HUES6 (cell line): ENCODE results near the gene NAT16.
"Not testable (repeated sequence)": the region's sequence is repeated elsewhere in the genome, so short reads cannot be mapped to it uniquely, and the experiment has no call there.

ENCODE experiments used
- H3K27ac ChIP-seq: 2 replicates; pipeline ENCODE4 v1.7.0; 2013; ENCODE audit warnings: low read depth, mild to moderate bottlenecking, low read length, inconsistent platforms
- H3K27me3 ChIP-seq: 2 replicates; pipeline ENCODE4 v1.6.1; 2013; ENCODE audit warnings: low read length; ENCODE audit not compliant: control insufficient read depth, insufficient read depth
- H3K36me3 ChIP-seq: 2 replicates; pipeline ENCODE4 v1.6.1; 2013; ENCODE audit warnings: low read length; ENCODE audit not compliant: control insufficient read depth, insufficient read depth
- H3K4me1 ChIP-seq: 2 replicates; pipeline ENCODE4 v1.6.1; 2013; ENCODE audit warnings: low read length; ENCODE audit not compliant: control insufficient read depth, insufficient read depth
- H3K4me3 ChIP-seq: 2 replicates; pipeline ENCODE4 v1.5.1; 2013; ENCODE audit warnings: low read depth, low read length
- H3K9ac ChIP-seq: one replicate; pipeline ENCODE4 v1.6.1; 2013; ENCODE audit warnings: mild to moderate bottlenecking, low read length
- H3K9me3 ChIP-seq: 2 replicates; pipeline ENCODE4 v1.6.1; 2013; ENCODE audit warnings: low read depth, low read length; ENCODE audit not compliant: control insufficient read depth, insufficient read depth

The NAT16 gene

DNA sequence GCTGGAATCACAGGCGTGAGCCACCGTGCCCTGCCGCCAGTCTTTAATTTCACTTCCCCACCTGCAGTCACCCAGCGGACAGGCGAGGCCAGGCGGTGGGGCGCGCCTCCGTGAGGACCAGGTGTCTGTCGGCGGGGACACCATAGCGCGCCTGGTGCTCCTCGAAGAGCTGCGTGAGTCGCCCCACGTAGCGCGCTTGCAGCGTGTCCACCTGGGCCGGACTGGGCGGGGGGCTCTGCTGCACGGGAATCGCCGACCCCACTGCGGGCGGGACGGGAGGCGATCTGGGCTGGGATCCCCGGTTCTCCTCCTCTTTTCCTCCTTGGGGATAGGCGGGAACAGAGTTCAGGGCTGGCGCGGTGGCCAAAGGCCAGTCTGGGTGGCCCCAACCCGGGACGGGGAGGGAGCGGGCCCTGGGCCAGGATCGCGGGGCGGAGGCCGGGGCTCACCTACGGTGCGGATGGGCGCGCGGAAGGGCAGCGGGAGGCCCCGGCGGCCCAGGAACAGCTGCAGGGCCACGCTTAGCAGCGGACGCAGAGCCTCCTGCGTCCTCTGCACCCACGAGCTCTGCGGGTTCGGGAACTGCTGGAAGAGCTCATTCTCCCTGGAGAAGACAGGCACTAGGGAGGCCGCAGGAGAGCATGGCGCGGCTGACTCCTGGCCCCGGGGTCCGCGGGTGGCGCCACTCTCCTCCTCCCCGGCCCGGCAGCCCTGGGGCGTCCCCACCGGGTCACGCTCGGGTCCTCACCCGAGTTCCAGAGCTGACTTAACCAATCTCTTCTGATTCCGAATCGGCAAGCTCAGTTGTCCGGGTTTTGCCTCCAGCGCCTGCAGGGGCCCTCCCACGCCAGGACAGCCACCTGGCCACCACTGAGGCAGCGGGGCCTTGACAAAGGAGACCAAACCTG is 21.9 kb upstream of the NAT16 start:
- H3K27me3 ChIP-seq, result peaks cover 15% of the 10 kb centered on the region; the same call in 1 of the 2 replicates
- H3K27ac ChIP-seq, result no peak overlapping the region
- H3K36me3 ChIP-seq, result peaks cover 8% of the 10 kb centered on the region
- peak overlapping the region; percentile 64 for H3K4me3 ChIP-seq
- peaks cover 16% of the 10 kb centered on the region for H3K4me1 ChIP-seq
- peak overlapping the region; percentile 17 for H3K9ac ChIP-seq
- H3K9me3 ChIP-seq, result no peaks in the 10 kb centered on the region

DNA sequence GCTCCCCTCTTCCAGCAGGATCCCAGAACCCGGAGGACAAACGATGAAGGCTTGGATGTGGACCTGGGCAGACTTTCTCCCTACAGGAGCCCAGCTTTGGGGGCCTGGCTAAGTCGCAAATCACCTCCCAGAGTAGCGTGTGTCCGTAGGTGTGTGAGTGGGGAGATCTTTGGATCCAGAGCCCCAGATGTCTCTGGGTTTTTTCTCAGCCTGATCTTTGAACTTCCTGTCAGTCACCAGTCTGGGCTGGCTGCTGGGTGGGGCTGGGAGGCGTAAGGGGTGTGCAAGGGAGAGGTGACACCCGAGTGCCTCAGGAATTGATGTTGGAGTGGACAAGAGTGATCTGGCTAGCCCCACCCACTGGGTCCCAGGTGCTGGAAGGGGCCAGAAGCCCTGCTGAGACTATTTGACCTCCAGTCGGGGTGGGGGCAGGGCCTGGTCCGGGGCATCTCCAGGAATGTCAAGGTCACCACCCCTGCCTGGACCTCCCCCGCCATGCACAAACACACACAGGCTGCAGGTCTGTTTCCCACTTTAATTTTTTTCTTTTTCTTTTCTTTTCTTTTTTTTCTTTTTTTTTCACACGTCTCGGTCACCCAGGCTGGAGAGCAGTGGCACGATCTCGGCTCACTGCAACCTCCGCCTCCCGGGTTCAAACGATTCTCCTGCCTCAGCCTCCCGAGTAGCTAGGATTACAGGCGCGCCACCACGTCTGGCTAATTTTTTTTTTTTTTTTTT is 20.9 kb upstream of the NAT16 start, which contains the start of gene MOGAT3:
Gene MOGAT3 (minus strand): TSS at position 175 of the 738 bp plus-strand sequence. CDS start 182 bp downstream, outside the sequence.
- Histone ChIP-seq H3K9ac (peak within 1 kb of the TSS; percentile 17), H3K27ac (no peak within 1 kb of the TSS; the same call in 1 of the 2 replicates), H3K36me3 (peaks cover 1% of the 10 kb centered on the region), H3K9me3 (no peaks in the 10 kb centered on the region), H3K4me1 (peaks cover 16% of the 10 kb centered on the region), H3K4me3 (peak within 1 kb of the TSS; percentile 64), H3K27me3 (peaks cover 15% of the 10 kb centered on the region; the same call in 1 of the 2 replicates)

DNA sequence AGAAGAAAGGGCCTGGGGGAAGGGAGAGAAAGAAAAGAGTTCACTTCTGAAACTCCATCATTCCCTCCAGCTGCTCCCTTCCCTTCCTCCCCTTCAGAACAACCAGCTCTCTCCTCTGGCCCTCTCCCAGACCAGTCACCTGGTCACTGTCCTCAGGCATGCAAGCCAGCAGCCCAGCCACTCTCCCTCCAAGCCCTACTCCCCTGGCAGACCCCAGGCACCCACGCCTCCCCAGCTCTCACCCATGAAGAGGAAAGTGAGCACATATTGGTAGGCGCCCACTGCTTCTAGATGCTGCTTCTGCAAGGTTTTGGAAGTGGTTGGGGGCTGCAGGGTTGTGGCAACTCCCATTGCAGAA is 20.4 kb upstream of the NAT16 start:
- peaks cover 15% of the 10 kb centered on the region; the same call in 1 of the 2 replicates for H3K27me3 ChIP-seq
- no peaks in the 10 kb centered on the region for H3K9me3 ChIP-seq
- no peak overlapping the region for H3K4me3 ChIP-seq
- H3K9ac ChIP-seq, result no peak overlapping the region
- peaks cover 16% of the 10 kb centered on the region for H3K4me1 ChIP-seq
- H3K36me3 ChIP-seq, result no peaks in the 10 kb centered on the region
- H3K27ac ChIP-seq, result no peak overlapping the region; the same call in 1 of the 2 replicates

DNA sequence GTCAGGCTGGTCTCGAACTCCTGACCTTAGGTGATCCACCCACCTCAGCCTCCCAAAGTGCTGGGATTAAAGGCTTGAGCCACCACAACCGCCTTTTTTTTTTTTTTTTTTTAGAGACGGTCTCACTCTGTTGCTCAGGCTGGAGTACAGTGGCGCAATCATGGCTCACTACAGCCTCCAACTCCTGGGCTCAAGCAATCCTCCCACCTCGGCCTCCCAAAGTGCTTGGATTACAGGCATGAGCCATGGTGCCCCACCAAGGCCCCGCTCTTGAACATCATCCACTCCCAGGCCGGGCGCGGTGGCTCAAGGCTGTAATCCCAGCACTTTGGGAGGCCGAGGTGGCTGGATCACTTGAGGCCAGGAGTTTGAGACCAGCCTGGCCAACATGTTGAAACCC is 19.4 kb upstream of the NAT16 start:
- not testable (repeated sequence) for H3K9ac ChIP-seq, H3K4me3 ChIP-seq, H3K36me3 ChIP-seq, H3K9me3 ChIP-seq, H3K27ac ChIP-seq
- peaks cover 16% of the 10 kb centered on the region for H3K4me1 ChIP-seq
- peaks cover 15% of the 10 kb centered on the region; the same call in 1 of the 2 replicates for H3K27me3 ChIP-seq

DNA sequence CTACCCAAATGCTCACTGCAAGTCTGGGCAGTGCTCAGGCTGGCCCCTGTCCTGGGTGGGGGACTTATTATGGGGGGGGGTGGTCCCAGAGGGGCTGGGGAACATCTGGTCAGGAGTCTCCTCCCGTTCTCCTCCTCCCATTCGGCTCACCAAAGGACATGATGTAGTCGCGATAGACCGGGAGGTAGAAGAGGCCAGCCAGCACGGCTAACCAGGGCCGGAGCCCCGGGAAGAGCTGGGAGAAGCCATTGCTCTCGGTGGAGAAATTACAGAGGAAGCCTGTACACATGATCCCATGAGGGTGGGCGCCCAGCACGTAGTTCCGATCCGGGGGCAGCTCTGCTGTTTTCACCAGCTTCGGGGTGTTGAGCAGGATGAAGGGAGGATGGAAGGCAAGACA is 18.4 kb upstream of the NAT16 start:
- Histone ChIP-seq H3K27me3 (peaks cover 15% of the 10 kb centered on the region; the same call in 1 of the 2 replicates), H3K4me1 (peaks cover 16% of the 10 kb centered on the region)

DNA sequence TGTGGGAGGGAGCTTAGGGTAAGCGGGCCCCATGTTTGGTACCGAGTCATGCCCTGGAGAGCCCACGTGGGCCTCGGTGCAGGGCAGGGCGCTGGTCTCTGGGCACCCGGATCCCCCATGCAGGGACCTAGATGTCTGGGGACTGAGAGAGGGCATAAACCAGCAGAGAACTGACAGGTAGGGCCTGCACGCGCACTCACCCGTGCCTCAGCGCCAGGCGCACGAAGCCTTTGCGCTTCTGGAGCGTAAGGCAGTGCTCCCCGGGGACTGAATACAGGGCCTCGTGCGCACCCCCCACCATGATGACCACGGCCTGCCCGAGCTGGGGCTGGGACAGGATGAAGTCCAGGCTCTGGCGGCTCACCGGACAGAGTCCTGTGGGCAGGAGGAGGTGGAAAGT is 17.9 kb upstream of the NAT16 start:
- Histone ChIP-seq H3K9ac (no peak overlapping the region), H3K36me3 (no peaks in the 10 kb centered on the region), H3K4me3 (no peak overlapping the region), H3K27me3 (peaks cover 15% of the 10 kb centered on the region; the same call in 1 of the 2 replicates), H3K9me3 (no peaks in the 10 kb centered on the region), H3K27ac (no peak overlapping the region), H3K4me1 (peaks cover 16% of the 10 kb centered on the region)

More for the DNA sequence above, 18.4 kb upstream of the NAT16 start:
- Histone ChIP-seq H3K9me3 (no peaks in the 10 kb centered on the region), H3K27ac (no peak overlapping the region), H3K36me3 (no peaks in the 10 kb centered on the region), H3K9ac (no peak overlapping the region), H3K4me3 (no peak overlapping the region)

DNA sequence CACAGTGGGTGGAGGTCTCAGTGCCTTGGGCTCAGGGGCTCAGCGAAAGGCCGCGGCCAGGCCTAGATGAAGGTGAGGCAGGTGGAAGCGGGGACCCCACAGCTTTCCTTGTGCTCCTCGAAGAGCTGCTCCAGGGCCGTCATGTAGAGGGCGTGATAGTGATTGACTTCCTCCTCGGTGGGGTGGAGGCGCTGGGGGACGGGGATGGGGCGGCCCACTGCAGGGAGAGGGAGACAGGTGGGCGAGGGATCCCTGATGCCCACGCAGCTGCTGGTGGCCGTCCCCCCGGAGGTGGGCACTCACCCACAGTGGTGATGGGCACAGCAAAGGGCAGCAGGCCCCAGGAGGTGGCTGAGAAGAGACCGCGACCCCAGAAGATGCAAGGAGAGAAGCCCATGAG is 15.8 kb upstream of the NAT16 start:
- Histone ChIP-seq H3K9me3 (no peaks in the 10 kb centered on the region), H3K9ac (no peak overlapping the region), H3K4me1 (peaks cover 12% of the 10 kb centered on the region), H3K27ac (no peak overlapping the region), H3K27me3 (no peaks in the 10 kb centered on the region), H3K4me3 (no peak overlapping the region), H3K36me3 (no peaks in the 10 kb centered on the region)

DNA sequence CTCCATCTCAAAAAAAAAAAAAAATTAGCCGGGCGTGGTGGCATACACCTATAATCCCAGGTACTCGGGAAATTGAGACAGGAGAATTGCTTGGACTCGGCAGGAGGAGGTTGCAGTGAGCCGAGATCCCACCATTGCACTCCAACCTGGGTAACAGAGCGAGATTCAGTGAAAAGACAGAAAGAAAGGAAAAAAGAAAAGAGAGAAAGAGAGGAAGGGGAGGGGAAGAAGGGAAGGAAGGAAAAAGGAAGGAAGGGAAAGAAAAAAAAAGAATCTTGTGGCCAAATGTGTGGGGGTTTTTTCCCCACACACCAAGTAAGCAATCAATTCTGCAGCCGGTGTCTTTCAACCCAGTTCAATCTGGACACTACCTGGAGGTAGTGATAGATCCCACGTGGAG is 9.0 kb upstream of the NAT16 start:
- no peaks in the 10 kb centered on the region for H3K36me3 ChIP-seq
- no peaks in the 10 kb centered on the region for H3K27me3 ChIP-seq
- no peaks in the 10 kb centered on the region for H3K9me3 ChIP-seq
- H3K9ac ChIP-seq, result no peak overlapping the region
- H3K4me3 ChIP-seq, result no peak overlapping the region
- no peaks in the 10 kb centered on the region for H3K4me1 ChIP-seq
- H3K27ac ChIP-seq, result no peak overlapping the region

DNA sequence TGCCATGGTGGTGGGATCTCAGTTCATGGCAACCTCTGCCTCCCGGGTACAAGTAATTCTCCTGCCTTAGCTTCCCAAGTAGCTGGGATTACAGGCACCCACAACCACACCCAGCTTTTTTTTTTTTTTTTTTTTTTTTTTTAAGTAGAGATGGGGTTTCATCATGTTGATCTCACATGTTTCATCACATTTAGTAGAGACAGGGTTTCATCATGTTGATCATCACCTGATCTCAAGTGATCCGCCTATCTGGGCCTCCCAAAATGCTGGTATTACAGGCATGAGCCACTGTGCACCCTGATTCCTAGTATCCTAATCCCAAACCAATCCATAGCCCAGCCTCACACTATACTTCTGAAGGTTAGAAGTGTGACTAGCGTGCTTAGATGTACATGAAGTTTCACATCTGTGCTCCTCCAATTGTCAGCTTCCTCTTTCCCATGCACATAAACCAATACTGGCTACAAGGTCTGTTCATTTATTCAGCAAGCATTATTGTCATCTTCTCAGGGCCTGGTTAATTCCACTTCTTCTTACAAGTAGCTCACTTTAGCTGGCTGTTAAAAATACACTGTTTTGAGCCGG is 6.8 kb upstream of the NAT16 start:
- Histone ChIP-seq H3K9me3 (no peaks in the 10 kb centered on the region), H3K9ac (no peak overlapping the region), H3K4me3 (no peak overlapping the region), H3K27ac (no peak overlapping the region), H3K36me3 (no peaks in the 10 kb centered on the region), H3K4me1 (no peaks in the 10 kb centered on the region), H3K27me3 (no peaks in the 10 kb centered on the region; the same call in 1 of the 2 replicates)

DNA sequence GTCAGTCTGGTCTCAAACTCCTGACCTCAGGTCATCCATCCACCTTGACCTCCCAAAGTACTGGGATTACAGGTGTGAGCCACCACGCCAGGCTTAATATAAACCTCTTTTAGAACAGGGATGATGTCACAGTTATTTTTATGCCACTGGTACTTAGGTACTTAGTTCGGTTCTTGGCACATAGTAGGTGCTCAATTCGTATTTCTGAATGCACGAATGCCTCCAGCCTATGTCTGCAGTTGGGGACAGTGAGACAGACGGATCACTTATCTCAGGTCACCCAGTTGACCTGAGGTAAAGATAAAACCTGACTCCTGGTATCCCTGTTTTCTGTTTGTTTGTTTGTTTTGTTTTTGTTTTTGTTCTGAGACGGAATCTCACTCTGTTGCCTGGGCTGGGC is 6.1 kb upstream of the NAT16 start:
- H3K27ac ChIP-seq, result no peak overlapping the region
- H3K9ac ChIP-seq, result no peak overlapping the region
- H3K27me3 ChIP-seq, result peaks cover 3% of the 10 kb centered on the region; the same call in 1 of the 2 replicates
- no peaks in the 10 kb centered on the region for H3K9me3 ChIP-seq
- H3K4me1 ChIP-seq, result no peaks in the 10 kb centered on the region
- no peaks in the 10 kb centered on the region for H3K36me3 ChIP-seq
- no peak overlapping the region for H3K4me3 ChIP-seq
